ENCODE data around the gene CYP1A2.
A peak's percentile ranks its signal among the peaks of the same experiment; 100 is the strongest.
"Not testable (repeated sequence)": the region's sequence is repeated elsewhere in the genome, so short reads cannot be mapped to it uniquely, and the experiment has no call there.

Gene CYP1A2, protein sequence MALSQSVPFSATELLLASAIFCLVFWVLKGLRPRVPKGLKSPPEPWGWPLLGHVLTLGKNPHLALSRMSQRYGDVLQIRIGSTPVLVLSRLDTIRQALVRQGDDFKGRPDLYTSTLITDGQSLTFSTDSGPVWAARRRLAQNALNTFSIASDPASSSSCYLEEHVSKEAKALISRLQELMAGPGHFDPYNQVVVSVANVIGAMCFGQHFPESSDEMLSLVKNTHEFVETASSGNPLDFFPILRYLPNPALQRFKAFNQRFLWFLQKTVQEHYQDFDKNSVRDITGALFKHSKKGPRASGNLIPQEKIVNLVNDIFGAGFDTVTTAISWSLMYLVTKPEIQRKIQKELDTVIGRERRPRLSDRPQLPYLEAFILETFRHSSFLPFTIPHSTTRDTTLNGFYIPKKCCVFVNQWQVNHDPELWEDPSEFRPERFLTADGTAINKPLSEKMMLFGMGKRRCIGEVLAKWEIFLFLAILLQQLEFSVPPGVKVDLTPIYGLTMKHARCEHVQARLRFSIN

GRCh38 chr15:74748322-74748946, at the start of gene CYP1A2:
Gene CYP1A2, plus strand, starts transcription at chr15:74748845. Its CDS starts 894 bp downstream, at chr15:74749739.
- DNase-seq, result no peak

DNA sequence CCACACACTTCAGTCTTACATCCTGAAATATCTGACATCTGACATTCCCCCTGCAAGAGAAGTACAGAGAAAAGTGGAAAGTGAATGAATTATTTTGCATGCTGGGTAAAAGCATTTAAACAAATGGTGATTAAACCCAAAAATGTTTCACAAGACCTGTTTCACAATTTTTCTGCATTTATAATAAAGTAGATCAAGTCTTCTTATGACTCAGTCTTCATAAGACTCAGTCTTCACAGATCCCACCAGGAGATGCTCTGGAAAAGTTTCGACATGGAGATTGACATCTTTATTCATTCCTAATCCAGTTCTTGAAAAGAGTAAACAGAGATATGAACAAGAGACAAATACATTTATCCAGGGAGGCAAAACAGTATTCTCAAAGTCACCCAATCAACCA, 39.6 kb upstream of the CYP1A2 start:
- no peak for DNase-seq

- no peak for DNase-seq
Observed at GRCh38 chr15:74709892-74710291, 38.8 kb upstream of the CYP1A2 start.

GRCh38 chr15:74710319-74711094, 38.1 kb upstream of the CYP1A2 start:
- no peak for DNase-seq

- DNase-seq, result no peak
Observed at GRCh38 chr15:74712311-74712710, 36.3 kb upstream of the CYP1A2 start.

GRCh38 chr15:74716651-74717050, 32.0 kb upstream of the CYP1A2 start:
- no peak for DNase-seq

DNA sequence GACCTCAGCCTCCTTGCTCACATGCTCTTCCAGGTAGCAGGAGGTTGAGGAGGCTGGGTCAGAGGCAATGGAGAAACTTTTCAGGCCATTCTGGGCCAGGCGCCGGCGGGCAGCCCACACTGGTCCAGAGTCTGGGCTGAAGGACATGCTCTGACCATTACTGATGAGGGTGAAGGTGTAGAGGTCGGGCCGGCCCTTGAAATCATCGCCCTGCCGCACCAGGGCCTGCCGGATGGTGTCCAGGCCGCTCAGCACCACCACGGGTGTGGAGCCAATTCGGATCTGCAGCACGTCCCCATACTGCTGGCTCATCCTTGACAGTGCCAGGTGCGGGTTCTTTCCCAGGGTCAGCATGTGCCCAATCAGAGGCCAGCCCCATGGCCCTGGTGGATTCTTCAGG, 26.1 kb upstream of the CYP1A2 start:
- no peak for DNase-seq

DNA sequence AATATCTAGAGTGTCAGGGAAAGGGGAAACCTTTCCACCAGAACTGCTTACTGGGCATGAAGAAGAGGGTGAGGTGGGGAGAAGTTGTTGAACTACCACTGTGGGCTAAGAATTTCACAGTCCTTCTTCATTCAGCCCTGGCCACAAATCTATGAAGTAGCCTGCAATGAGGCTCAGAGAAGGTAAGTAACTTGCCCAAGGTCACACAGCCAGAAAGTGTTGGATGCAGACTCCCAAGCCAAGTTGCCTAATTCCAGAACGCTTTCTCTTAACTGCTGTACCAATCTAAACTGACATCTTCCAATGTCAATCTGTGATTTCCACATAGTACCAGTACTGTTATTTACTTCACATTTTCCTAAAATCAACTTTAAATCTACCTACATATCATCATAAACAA, 25.5 kb upstream of the CYP1A2 start:
- DNase-seq, result no peak

DNA sequence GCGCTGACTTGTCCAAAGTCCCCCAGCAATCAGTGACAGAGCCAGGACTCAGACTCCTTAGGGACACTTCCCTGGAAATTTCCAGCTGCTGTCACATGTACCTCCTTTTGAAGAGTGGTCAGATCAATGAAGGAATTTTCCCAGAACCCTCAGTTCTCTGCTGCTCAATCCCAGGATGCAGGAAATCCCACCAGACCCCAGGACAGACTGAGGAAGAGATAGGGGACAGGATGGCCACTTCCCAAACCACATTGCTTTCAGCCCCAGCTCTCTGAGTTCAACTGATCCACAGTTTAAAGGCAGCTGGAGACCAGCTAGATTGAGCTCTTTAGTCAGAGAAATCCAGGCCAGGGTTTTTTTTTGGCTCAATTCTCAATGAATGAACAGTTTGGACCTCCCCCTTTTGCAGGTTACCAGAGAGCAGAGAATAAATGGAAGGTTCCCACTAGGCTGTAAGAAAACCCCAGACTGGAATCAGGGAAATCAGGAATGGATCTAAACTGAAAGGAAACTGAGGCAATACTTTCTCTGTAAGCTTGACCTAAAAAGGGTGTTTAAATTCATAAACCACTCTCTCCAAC, 24.8 kb upstream of the CYP1A2 start:
- no peak for DNase-seq

DNA sequence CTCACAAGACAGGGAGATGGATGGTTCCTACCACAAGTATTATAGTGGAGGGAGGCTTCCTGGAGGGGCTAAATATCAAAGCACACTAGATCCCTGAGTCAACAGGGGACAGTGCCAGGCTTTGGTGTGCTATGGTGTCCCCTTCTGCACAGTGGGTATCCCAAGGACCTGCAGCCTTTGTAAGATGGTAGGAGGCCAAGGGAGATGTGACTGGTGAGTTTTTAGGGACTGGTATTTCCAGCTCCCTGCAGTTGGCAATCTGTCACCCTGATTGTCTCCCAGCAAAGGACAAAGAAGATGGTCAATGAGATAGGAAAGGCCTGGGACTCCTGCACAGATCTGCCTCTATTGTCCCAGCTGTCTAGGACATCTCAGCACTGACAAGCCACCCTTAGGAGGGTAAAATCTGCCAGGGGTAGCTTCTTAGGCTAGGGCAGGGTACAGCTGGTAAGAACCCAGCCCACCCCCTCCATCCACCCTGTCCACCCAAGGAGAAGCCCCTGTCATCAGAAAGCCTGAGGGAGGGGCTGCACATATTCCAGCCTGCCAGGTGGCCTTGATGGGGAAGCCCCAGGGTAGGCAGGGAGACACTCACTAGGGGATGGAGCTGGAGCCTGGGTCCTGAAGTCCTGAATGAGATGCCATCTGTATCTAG, 23.9 kb upstream of the CYP1A2 start:
- no peak for DNase-seq

DNA sequence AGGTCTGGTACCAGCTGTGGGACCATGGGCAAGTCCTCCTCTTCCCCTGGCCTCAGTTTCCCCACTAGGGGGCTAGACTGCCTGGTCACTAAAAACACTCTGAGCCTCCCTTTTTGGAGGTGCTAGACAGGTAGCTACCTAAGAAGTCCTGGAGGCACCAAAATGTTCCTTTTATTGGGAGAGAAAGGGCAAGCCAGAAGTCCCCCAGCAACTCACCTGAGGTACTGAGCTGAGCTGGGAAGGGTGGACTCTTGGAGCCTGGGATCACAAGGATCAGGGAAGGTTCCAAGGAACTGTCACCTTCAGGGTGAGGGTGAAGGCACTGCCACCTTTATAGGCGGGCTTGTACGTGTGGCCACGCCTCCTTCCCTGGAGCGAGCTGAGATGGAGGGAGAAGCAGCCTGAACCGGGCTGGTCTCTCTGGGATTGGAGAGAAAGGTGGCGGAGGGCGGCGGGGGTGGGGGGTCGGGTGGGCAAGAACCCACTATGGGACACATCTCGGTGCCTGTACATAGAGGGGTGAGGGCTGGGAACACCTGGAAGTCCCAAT, 23.3 kb upstream of the CYP1A2 start, which contains the start of gene CYP1A1:
CYP1A1 (minus strand) TSS at position 304 of the 550 bp plus-strand sequence. CDS start 2,431 bp downstream, outside the sequence.
- DNase-seq, result no peak

DNA sequence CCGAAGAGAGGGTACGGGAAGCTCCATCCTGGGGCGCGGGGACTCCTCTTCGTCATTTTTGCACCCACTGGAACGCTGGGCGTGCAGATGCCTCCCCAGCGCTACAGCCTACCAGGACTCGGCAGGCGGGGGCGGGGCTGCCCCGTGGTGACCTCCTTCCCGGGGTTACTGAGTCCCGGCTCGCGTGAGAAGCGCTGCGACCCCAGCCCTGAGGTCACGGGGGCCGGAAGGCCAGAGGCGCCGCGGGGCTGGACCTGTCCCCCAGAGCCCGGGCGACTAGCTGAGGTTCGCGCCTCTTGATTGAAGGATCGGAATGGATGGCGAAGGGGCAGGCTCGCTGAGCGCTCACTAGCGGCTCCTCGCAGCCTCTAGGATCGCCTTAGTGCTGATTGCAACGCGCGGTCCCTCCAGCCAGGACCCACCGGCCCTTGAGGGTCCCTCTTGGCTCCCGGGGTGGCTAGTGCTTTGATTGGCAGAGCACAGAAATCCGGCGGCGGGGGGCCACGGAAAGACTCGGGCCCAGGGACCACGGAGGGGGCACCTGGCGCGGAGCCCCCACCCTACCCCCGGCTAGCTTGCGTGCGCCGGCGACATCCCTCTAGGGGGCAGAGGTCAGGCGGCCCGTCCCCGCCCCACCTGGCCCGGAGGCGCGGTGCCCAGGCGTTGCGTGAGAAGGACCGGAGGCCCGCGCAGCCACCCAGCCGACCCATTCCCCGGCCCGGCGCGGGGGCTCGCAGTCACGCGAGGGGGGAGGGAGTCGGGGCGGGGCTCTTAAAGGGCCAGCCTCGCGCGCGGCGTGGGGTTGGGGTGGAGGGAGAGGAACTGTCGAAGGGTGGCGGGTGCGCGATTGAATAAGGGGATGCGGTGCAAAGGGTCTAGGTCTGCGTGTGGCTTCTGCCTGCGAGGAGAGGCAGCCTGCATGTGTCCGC, 22.5 kb upstream of the CYP1A2 start:
- DNase-seq, result peak; percentile 19 to 31 (median 25)

DNA sequence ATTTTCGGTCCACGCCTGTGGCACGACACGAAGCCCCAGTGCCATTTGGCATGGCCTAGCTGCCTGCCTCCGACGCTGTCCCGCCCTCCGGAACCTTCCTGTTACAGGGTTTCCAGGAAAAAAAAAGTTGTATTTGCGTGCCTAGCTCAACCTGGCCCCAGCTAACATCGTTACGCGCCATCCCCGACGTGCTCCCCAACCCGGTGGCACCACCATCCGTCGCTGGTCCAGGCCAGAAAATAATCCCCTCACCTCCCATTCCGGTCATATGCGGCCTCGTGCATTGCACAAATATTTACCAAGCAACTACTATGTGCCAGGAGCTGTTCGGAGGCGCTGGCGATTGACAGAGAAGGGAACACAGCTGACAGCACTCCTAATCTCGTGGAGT, 21.9 kb upstream of the CYP1A2 start:
- no peak for DNase-seq

DNA sequence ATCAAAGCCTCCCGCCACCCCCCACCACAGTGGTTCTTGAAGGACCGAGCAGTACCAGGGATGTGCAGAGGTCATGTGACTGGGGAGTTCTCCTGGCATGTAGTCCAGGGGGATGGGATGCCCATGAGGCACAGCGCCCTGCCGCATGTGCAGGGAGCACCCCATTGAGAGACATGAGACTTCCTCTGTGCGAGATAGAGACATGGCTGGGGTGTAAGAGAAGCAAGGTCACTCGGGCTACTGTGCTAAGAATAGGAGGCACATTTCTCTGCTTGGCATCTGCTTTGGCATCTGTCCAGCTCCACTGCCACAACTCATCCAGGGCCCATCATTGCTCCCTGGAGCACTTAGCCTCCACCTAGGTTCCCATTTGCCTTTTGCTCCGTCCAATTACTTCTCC, 20.9 kb upstream of the CYP1A2 start:
- DNase-seq, result no peak

DNA sequence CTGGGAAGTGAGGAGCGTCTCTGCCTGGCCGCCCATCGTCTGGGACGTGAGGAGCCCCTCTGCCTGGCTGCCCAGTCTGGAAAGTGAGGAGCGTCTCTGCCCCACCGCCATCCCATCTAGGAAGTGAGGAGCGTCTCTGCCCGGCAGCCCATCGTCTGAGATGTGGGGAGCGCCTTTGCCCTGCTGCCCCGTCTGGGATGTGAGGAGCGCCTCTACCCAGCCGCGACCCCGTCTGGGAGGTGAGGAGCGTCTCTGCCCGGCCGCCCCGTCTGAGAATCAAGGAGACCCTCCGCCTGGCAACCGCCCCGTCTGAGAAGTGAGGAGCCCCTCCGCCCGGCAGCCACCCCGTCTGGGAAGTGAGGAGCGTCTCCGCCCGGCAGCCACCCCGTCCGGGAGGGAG, 19.9 kb upstream of the CYP1A2 start:
- not testable (repeated sequence) for DNase-seq

DNA sequence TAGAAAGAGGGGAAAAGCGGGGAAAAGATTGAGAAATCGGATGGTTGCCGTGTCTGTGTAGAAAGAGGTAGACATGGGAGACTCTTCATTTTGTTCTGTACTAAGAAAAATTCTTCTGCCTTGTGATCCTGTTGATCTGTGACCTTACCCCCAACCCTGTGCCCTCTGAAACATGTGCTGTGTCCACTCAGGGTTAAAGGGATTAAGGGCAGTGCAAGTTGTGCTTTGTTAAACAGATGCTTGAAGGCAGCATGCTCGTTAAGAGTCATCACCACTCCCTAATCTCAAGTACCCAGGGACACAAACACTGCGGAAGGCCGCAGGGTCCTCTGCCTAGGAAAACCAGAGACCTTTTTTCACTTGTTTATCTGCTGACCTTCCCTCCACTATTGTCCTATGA, 19.3 kb upstream of the CYP1A2 start:
- not testable (repeated sequence) for DNase-seq

DNA sequence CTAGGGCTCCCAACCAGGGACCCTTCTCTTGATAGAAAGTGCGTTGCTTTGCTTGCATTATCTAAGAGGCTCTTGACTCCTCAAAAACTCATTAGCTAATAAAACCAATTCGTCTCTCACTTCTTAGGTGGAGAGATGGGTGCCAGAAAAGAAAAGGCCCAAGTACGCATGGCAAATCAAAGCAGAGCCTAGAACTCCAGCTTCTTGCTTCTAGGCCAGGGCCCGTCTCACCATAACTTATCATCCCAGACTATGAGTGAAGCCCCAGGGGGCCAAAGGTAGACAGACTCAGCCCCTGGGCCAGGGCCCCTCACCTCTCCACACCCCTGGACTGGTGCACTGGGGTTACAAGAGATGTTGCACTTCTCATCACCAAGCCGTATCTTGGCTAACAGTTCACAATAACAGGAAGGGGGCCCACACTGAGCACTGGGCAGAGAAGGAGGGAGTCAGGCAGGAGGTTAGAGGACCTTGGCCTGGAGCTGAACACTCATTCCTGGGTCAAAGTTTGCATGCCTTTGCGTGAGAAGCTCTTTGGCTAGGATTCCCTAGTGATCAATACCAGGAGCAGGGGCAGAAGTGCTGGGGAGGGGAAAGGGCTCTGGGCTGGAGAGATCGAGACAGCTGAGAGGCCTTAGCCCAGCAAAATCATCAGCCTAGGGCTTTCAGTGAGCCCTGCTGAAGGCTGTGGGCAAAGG, 17.9 kb upstream of the CYP1A2 start:
- no peak for DNase-seq

DNA sequence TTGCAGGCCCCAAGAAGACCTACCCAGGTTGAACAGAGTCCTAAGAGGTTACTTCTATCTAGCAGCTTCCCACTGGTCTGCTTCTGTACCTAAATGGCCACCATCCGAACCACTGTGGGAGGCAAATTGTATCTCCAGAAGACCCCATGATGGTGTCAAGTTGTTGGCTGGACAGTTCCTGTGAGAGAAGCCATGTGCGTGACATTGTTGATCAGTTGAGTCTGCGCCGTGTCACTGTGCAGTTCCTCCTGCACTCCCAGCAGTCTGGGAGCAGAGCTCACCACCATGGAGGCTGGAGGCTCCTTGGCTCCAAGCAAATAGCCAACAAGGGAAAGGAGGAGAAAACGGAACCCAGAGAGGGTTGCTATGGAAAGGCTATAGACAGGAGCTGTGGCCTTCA, 15.8 kb upstream of the CYP1A2 start:
- DNase-seq, result no peak

GRCh38 chr15:74733269-74733668, 15.4 kb upstream of the CYP1A2 start:
- no peak for DNase-seq

DNA sequence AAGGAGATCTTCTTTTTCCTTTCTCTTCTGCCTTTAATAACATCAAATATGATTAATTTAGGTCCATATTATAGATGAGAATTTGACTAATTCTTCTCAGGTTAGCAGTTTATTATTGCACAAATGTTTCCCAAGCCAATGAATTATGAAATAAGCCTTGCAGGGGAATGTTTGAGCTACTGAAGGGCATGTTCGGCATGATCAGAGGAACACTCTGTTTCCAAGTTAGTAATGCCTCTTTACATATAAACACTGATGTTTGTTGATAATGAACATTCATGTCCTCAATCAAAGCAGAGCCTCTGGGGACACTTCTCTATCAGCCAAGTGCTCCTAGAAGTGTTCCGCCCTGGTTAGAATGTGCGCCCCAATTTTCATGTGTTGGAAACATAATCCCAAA, 13.3 kb upstream of the CYP1A2 start:
- DNase-seq, result no peak
